ENCODE measurements around the gene FAM20C.

Gene FAM20C

GRCh38 chr7:303884-304573, 111.7 kb downstream of the FAM20C start:
- no peak for DNase-seq (ENCODE audit: low read depth in 3 of 3)

GRCh38 chr7:304574-305409, 112.4 kb downstream of the FAM20C start:
- DNase-seq (ENCODE audit: low read depth in 3 of 3): no peak

GRCh38 chr7:305410-306151, 113.2 kb downstream of the FAM20C start:
- DNase-seq (ENCODE audit: low read depth in 3 of 3): no peak

GRCh38 chr7:307970-308369, 115.6 kb downstream of the FAM20C start:
- no peak for DNase-seq (ENCODE audit: low read depth in 3 of 3)

GRCh38 chr7:309586-310228, 117.3 kb downstream of the FAM20C start:
- no peak for DNase-seq (ENCODE audit: low read depth in 3 of 3)

All from stimulated activated CD4-positive, alpha-beta T cell treated with anti-CD3 and anti-CD28 coated beads, TNF-alpha, amount 100 ng/mL, for 48 hours (primary cell).